Hematopoietic multipotent progenitor cell (in vitro differentiated cells): ENCODE measurements around the gene PLXNC1. TPM values are rescaled to one million over a fixed set of nuclear protein-coding genes. Genes with fewer than 3 reads are reported as not detected.

Experiments
- DNase-seq, 3 donors: peaks; one replicate each; pipeline ENCODE4 v3.0.0-alpha.2; 2011 to 2015; ENCODE audit warnings: low read depth in 2 of 3, low spot score in 2 of 3
- total RNA-seq: library from RNA; depleted of rRNA; stranded (reverse); fragments of >200 nt; gene quantifications from one replicate; pipeline ENCODE4 v1.2.3, GENCODE V29; 2012

PLXNC1 gene
- total RNA-seq, 1 donor, result 49.8 TPM

- peak; percentile 38 to 85 (median 80) for DNase-seq
Observed at GRCh38 chr12:94262228-94263010, 114.0 kb downstream of the PLXNC1 start.

DNA sequence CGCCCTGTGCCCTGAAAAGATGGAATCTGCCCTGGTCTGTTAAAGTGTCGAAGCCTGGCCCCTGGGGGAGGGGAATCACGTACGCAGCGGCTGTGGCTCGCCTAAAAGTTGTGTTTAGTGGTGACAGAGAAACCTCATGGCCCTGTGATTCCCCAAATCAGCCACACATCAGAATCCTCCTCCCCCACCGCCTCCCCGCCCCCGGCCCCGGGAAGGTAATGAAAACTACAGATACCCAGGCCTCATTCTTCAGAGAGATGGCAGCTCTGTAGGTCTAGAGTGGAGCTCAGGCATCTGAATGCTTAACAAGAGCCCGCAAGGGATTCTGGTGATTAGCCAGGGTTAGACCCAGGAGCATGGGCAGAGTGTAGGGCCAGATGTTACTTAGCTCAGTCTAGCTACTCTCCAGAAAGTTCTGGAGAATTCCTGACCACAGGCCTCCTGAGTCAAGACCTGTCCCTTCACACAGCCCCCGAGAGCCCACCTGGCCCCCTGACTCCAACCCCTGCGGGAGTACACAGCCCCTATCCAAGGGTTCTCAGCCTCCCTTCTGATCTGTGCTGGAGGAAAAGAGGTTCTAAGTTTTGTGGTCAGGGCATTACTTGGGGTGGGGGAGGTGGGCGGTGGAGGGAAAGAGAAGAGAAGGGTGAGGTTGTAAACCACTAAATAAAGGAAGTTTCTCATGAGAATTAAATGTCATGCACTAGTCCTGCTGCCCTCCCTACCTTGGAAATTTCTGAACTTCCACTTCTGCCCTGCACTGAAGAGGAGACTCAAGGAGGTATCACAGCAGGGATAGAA is 114.8 kb downstream of the PLXNC1 start:
- DNase-seq, result peak; percentile 34 to 79 (median 61)

DNA sequence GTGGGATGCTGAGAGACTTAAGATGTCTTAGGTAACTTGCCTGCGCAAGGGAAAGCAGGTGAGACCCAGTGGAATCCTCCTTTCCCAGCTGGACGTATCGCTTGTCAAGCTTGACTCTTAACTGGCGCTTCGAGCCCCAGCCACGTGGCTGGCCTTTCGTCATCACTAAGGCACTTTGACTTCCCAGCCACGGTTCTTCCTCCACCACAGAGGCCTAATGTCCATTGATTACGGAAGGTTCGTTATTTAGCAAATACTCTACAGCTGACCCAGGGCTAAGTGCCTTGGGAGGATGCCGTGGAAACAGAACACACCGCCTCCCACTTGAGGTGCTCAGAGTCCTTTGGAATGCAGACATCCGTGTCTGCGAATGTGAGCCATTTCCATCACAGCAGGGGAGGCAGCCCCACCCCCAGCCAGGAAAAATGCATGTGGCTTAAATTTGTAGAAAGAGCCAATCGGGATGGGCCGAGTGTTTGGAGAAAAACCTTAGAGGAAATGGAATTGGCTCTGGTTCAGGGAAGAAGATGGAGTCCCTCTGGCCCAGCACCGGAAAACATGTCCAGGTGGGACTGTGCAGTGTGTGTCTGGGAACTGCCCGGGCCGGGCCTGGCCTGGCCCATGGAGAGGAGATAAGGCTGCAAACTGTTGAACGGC is 115.7 kb downstream of the PLXNC1 start:
- DNase-seq, result no peak

DNA sequence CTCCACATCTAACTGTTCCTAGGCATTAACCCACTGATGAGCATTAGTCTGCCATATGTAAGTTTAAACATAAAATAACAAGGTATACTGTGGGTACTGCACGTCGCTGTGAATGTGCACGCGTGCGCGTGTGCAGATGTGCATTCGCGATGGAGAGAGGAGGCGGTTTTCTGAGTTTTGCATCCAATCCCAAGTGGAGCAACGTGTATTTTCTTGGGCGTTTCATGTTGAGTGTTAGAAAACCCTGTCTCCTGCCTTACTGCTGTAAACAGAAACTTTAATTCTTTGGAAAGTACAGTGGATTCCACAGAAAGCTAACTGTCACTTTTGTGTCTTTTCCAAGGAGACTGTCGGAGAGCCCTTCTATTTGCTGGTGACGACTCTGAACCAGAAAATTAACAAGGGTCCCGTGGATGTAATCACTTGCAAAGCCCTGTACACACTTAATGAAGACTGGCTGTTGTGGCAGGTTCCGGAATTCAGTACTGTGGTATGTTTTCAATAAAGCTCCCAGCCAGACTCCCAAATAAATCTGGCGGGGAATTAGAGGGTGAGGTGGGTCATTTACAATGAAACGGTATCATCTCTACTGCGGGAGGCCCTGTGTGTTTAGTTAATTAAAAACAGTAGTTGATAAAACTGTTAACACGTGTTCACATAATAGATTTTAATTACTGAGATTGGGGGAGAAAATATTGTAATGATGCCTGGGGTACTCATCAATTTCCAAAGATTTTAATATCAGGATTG is 116.5 kb downstream of the PLXNC1 start:
- no peak for DNase-seq

- DNase-seq, result no peak
Observed at GRCh38 chr12:94265539-94265938, 117.2 kb downstream of the PLXNC1 start.

- peak in 2 of 3 donors; percentile 33 to 77 for DNase-seq
Observed at GRCh38 chr12:94265966-94266745, 117.8 kb downstream of the PLXNC1 start.

GRCh38 chr12:94266796-94267536 is 118.6 kb downstream of the PLXNC1 start:
- DNase-seq, result no peak

- DNase-seq, result peak in 2 of 3 donors; percentile 32 to 67
Observed at GRCh38 chr12:94267537-94267872, 119.1 kb downstream of the PLXNC1 start.

DNA sequence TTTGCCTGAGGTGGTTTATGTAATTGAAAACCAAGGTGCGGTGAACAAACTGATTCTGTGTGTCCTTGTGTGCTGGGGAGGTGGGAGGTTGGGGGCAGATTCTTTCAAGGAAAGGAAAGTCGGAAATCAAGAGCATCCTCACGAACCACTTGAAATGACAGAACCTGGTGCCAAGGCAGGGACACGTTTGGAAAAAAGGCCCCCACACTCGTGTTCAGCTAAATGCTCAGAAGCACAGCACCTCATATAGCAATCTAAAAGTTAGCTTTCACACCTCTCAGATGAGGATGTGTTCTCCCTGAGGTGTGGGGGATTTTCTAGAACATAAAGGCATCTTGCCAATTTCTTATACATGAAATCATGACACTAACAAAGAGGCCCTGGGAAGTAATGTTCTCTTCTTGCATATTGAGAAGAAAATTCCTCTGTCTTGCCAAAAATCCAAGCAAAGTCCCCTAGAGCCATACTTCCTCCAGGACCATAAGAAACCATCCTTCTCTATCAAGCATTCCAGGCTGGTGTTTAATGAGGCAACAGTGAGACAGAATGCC is 119.6 kb downstream of the PLXNC1 start:
- no peak for DNase-seq

GRCh38 chr12:94269316-94269999 is 121.1 kb downstream of the PLXNC1 start:
- no peak for DNase-seq

DNA sequence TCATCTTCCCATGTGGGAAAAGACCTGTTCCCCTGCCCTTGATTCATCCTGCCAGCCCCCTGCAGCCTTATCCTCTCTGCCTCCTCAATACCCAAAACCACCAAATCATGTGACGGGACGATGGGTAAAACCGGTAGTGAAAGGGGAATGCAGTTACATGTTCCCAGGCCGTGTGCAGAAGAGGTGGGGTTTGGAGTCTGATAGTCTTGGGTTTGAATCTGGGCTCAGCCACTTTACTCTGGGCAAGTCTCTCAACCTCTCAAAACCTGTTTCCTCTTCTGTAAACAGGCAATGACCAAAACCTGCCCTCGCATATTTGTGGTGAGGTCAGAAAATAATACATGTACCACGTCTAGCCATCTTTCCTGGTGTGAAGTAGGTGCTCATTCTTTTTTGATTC is 123.0 kb downstream of the PLXNC1 start:
- peak in 1 of 3 donors; percentile 30 for DNase-seq

DNA sequence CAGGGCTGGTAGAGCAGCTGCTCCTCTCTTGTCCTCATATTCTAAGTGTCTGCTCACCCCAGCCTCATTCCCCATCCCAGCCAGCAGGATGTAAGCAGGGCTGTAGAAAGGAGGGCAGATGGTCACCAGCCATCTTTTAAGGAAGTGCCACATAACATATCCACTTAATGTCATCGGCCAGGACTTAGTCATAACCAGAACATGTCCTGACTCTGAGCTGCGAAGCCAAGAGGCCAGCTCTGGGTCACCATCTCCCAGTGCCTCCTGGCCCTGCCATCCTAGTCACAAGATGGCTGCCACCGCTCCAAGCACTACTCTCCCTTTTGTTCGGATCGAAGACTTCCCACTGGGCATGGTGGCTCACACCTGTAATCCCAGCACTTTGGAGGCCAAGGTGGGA is 123.9 kb downstream of the PLXNC1 start:
- no peak for DNase-seq

DNA sequence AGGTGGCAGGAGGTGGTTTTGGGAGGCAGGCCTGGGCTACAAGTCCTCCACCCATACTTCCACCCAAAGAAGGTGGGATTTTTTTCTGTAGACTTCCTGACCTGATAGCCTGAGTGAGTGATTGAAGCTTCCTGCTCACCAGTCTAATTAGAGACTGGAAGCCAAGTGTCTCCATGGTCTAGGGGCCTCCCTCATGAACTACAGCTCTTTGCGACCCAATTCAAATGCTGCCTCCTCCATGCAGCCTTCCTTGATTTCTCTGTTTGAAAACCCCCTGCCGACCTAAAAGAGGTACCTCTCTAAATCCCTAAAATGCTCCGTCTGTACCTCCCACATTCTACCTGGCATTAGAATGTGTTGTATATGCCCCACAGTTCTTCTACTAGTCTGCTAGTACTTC is 124.9 kb downstream of the PLXNC1 start:
- DNase-seq, result no peak

DNA sequence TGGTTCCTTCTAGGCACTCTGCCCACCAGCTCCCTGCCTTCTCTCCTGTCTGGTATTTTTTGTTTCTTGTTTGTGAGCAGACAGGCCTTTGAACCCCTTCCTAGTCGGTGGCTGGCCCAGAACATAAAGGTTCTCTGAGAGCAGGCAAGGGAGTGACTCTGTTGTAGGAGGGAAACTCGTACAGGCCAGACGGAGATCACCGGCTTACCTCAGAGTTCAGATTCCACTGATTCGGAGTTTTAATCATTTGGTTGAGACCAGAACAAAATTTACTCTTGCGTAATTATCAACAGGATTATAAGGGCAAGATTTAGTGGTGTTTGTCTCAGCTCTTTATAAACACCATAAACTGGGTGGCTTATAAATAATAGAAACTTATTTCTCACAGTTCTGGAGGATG is 128.3 kb downstream of the PLXNC1 start:
- DNase-seq, result no peak

DNA sequence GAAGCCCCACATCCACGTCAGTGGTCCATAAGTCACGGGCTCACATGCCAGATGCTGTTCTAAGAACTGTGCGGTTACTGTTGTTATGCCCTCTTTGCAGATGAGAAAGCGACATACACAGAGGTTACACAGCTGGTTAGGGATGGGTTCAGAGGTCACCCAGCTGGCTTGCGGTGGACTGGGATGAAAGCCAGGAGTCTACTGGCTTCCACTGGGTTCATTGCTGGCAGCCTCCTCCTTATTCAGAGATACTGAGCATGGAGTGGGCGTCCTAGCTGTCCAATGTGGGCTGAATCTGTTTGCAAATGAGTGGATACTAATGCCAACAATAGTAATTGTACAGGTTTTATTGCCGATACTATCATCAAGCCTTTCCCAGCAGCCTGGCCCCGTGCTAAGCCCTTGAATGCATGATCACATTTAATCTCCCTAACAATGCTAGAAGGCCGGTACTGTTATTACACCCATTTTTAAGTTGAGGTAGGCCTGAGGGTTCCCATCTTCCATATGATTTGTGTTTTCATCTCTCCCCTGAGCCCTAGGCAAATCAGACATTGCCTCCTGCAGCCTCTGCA is 129.1 kb downstream of the PLXNC1 start:
- DNase-seq, result no peak

- DNase-seq, result no peak
Observed at GRCh38 chr12:94280063-94280462, 131.7 kb downstream of the PLXNC1 start.

DNA sequence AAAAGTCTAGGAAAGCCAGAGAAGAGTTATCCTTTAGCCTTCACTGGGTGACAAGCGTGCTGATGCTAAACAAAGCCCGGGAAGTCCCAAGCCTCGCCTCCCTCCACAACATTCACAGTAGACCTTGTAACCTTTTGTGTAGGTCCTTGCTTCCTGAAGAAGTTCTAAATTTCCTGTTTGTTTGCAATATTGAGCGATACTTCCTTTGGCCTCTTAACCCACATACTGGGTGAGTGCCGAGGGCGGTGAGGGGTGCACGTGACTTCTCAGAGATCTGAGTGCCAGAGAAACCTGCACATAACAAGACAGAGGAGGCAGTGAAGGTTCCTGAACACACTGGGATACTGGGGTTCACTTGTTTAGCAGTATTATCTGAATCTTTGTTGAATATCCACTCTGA is 134.3 kb downstream of the PLXNC1 start:
- no peak for DNase-seq

- no peak for DNase-seq
Observed at GRCh38 chr12:94284046-94284445, 135.7 kb downstream of the PLXNC1 start.
